ENCODE results near the gene PHF5A. TPM values are rescaled to one million over a fixed set of nuclear protein-coding genes. Genes with fewer than 3 reads are reported as not detected.

PHF5A gene
- total and polyA plus RNA-seq, 2 donors (not counting 1 experiment from before 2014, with no cell fraction given), result 61.5 to 63.3 TPM

DNA sequence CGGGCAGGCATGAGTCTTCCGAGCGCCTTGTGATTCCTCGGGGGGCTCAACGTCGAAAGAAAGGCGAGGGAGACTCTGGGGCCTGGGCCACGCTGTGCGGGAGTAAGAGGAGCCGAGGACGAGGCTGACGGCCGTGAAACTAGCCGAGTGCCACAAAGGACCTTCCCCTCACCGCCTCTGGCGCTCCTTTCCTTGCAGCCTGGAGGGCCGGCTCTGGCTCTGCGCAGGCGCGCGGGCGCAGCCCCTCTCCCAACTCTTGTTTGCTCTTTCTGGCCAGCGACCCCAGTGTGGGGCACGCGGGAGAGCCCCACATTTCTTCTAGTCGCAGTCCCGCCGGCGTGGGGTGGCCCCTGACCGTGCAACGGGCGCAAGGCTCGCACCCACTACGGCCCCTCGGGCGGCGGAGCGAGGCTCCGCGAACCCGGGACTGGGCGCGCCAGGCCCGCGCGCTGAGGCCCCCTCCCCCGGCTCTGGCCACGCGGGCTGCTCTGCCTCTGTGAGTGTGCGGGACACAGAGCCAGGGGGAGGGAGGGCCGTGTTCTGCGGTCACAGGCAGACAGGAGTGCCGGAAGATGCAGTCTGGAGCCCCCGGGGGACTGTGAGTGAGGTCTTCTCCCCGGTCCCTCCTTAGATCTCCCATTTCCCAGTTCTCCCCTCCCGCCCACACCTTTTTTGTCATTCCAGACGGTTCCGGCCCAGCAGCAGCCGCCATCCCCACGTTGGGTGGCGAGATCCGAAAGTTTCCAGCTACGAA lies 20.9 kb downstream of the PHF5A start:
- no peaks in the 10 kb centered on the region for H4K20me1 ChIP-seq (ENCODE audit: control insufficient read depth, extremely low read depth, insufficient read depth, low read length)
- peak overlapping the region; percentile 90 for H3K9ac ChIP-seq (ENCODE audit: insufficient read depth, low read length)
- peak; percentile 63 to 72 for DNase-seq (ENCODE audit: low read depth in 2 of 2)
- H3K27ac ChIP-seq (ENCODE audit: insufficient read depth, low read length), result peak overlapping the region; percentile 98
- H3K36me3 ChIP-seq (ENCODE audit: control insufficient read depth, insufficient read depth, low read length), result peaks cover 2% of the 10 kb centered on the region
- H2AFZ ChIP-seq (ENCODE audit: low read length), result peak overlapping the region; percentile 54
- no peaks in the 10 kb centered on the region for H3K27me3 ChIP-seq (ENCODE audit: control insufficient read depth, insufficient read depth, low read length)
- H3K4me2 ChIP-seq (ENCODE audit: extremely low read depth, insufficient read depth, low read length), result peak overlapping the region; percentile 96
- no peaks in the 10 kb centered on the region for H3K4me1 ChIP-seq (ENCODE audit: control insufficient read depth, extremely low read depth, insufficient read depth, low read length)
- TF ChIP-seq CTCF (conservative IDR thresholded peaks at IDR 0.05 in 1 of 2, IDR thresholded peaks at IDR 0.05 in 1 of 2; ENCODE audit: low read depth in 1 of 2, low read length in 2 of 2), result no peak
- no peaks in the 10 kb centered on the region for H3K9me3 ChIP-seq (ENCODE audit: control insufficient read depth, insufficient read depth, low read depth, low read length)
- peak overlapping the region; percentile 81 to 98 (median 96) for H3K4me3 ChIP-seq (replicated peaks in 1 of 4; ENCODE audit: control extremely low read depth in 1 of 4, insufficient read depth in 1 of 4, low read depth in 3 of 4, low read length in 4 of 4)
- peaks cover 40% of the 10 kb centered on the region for H3K79me2 ChIP-seq (ENCODE audit: control insufficient read depth, insufficient read depth, low read length)

DNA sequence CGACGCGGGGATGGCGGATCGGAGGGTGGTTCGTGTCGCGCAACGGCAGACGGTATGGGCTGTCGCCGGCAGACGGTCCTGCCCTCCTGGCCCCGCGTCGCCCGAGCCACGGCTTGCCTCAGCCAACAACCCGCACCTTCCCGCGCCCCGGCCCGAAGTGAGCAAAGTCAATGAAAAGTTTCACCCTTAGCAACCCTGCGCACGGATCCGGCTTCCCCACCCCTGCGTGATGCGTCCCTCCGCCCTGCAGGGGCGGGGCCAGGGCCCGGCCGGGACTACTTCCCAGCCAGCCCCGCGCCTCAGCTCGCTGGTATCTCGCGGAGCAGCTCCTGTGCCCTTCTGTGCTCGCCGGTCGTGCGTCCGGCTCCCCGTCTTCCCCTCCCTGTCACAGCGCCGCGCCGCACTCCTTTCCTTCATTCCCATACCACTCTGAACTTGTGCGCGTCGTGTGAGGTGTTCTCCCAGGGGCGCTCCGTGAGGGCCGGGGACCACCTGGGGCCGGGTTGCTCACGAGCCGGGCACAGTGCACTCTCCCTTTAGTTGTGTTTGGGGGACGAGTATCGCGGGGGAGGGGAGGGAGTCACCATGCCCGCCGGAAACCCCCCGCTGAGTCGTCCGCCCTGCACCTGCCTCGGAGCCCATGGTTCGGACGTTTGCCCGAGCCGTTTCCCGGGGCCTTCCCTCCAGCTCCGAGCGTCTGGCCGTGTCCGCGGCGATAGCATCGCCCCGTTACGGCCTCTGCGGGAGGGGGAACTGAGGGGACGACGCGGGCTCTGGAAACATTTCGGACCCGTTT lies 21.7 kb downstream of the PHF5A start, which contains the start of gene TOB2:
Gene TOB2 (minus strand): TSS at position 163 of the 796 bp plus-strand sequence. CDS start 9,456 bp downstream, outside the sequence.
- Histone ChIP-seq H3K36me3 (ENCODE audit: control insufficient read depth, insufficient read depth, low read length) (peaks cover 4% of the 10 kb centered on the region), H3K4me1 (ENCODE audit: control insufficient read depth, extremely low read depth, insufficient read depth, low read length) (no peaks in the 10 kb centered on the region), H4K20me1 (ENCODE audit: control insufficient read depth, extremely low read depth, insufficient read depth, low read length) (peaks cover 3% of the 10 kb centered on the region), H3K27me3 (ENCODE audit: control insufficient read depth, insufficient read depth, low read length) (no peaks in the 10 kb centered on the region), H3K9me3 (ENCODE audit: control insufficient read depth, insufficient read depth, low read depth, low read length) (no peaks in the 10 kb centered on the region), H3K27ac (ENCODE audit: insufficient read depth, low read length) (peak within 1 kb of the TSS; percentile 98), H3K4me3 (replicated peaks in 1 of 4; ENCODE audit: control extremely low read depth in 1 of 4, insufficient read depth in 1 of 4, low read depth in 3 of 4, low read length in 4 of 4) (peak within 1 kb of the TSS; percentile 81 to 98 (median 96)), H3K9ac (ENCODE audit: insufficient read depth, low read length) (peak within 1 kb of the TSS; percentile 90), H3K4me2 (ENCODE audit: extremely low read depth, insufficient read depth, low read length) (peak within 1 kb of the TSS; percentile 96), H3K79me2 (ENCODE audit: control insufficient read depth, insufficient read depth, low read length) (peaks cover 48% of the 10 kb centered on the region), H2AFZ (ENCODE audit: low read length) (peak within 1 kb of the TSS; percentile 54)
- peak; percentile 96 for DNase-seq (ENCODE audit: low read depth in 2 of 2)
- TF ChIP-seq CTCF (conservative IDR thresholded peaks at IDR 0.05 in 1 of 2, IDR thresholded peaks at IDR 0.05 in 1 of 2; ENCODE audit: low read depth in 1 of 2, low read length in 2 of 2) (no peak), EZH2 (IDR thresholded peaks at IDR 0.05; ENCODE audit: low read length, missing control alignments) (no peak)

DNA sequence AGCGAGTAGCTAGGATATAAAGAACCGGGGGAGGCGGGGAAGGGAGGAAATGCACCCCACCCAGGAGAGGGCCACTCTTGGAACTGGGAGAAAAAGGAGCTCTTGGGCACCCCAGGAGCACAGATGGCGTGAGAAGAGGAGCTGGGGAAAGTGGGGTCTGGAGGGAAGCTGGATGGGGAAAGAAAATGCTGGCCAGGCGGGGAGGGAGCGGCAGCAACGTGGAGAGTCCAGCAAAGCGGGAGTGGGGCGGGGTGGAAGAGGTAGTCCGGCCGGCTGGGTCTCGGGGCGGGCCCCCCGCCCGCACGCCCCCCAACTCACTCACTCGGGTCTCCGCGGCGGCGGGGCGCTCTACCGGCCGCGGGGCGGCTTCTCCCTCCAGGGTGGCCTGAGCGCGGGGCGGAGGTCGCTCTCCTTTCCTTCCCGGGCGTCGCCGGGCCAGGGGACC lies 22.4 kb downstream of the PHF5A start:
- peak overlapping the region; percentile 98 for H3K27ac ChIP-seq (ENCODE audit: insufficient read depth, low read length)
- H2AFZ ChIP-seq (ENCODE audit: low read length), result no peak overlapping the region
- no peaks in the 10 kb centered on the region for H3K4me1 ChIP-seq (ENCODE audit: control insufficient read depth, extremely low read depth, insufficient read depth, low read length)
- peaks cover 4% of the 10 kb centered on the region for H3K36me3 ChIP-seq (ENCODE audit: control insufficient read depth, insufficient read depth, low read length)
- TF ChIP-seq EZH2 (IDR thresholded peaks at IDR 0.05; ENCODE audit: low read length, missing control alignments) (no peak), CTCF (conservative IDR thresholded peaks at IDR 0.05 in 1 of 2, IDR thresholded peaks at IDR 0.05 in 1 of 2; ENCODE audit: low read depth in 1 of 2, low read length in 2 of 2) (no peak)
- peaks cover 54% of the 10 kb centered on the region for H3K79me2 ChIP-seq (ENCODE audit: control insufficient read depth, insufficient read depth, low read length)
- peaks cover 3% of the 10 kb centered on the region for H4K20me1 ChIP-seq (ENCODE audit: control insufficient read depth, extremely low read depth, insufficient read depth, low read length)
- no peaks in the 10 kb centered on the region for H3K27me3 ChIP-seq (ENCODE audit: control insufficient read depth, insufficient read depth, low read length)
- H3K4me3 ChIP-seq (replicated peaks in 1 of 4; ENCODE audit: control extremely low read depth in 1 of 4, insufficient read depth in 1 of 4, low read depth in 3 of 4, low read length in 4 of 4), result peak overlapping the region; percentile 81 to 98 (median 96)
- H3K9me3 ChIP-seq (ENCODE audit: control insufficient read depth, insufficient read depth, low read depth, low read length), result no peaks in the 10 kb centered on the region
- no peak for DNase-seq (ENCODE audit: low read depth in 2 of 2)
- H3K9ac ChIP-seq (ENCODE audit: insufficient read depth, low read length), result peak overlapping the region; percentile 90
- peak overlapping the region; percentile 75 for H3K4me2 ChIP-seq (ENCODE audit: extremely low read depth, insufficient read depth, low read length)

Measured in fibroblast of lung (primary cell).